Measurements from ENCODE around the gene IMPDH2. TPM values are rescaled to one million over a fixed set of nuclear protein-coding genes. Genes with fewer than 3 reads are reported as not detected.

IMPDH2 gene
- total RNA-seq, 2 experiments from 2014 or later: 186 to 229 TPM

- Mint-ChIP-seq H3K27me3 (no peaks in the 10 kb centered on the region), H3K9me3 (ENCODE audit: low read depth) (no peaks in the 10 kb centered on the region), H3K4me1 (peaks cover 30% of the 10 kb centered on the region), H3K36me3 (peaks cover 9% of the 10 kb centered on the region), H3K27ac (no peak overlapping the region), H3K4me3 (no peak overlapping the region)
- ATAC-seq (no peak), DNase-seq (no peak)
- CTCF ChIA-PET: interaction anchor here (0.9 to 3.5 kb wide), 3 partner anchors 9 to 17 kb away, joined by 3 to 16 read pairs (median 3); partner anchors contain the start of gene WDR6
Measured at GRCh38 chr3:48996640-48997039, 32.6 kb downstream of the IMPDH2 start.

GRCh38 chr3:48993834-48994233 is 35.4 kb downstream of the IMPDH2 start:
- no peak for DNase-seq
- H3K36me3 Mint-ChIP-seq: peaks cover 10% of the 10 kb centered on the region
- no peak overlapping the region for H3K4me3 Mint-ChIP-seq
- no peak for ATAC-seq
- H3K27ac Mint-ChIP-seq: peak overlapping the region; percentile 54
- peaks cover 46% of the 10 kb centered on the region for H3K4me1 Mint-ChIP-seq
- CTCF ChIA-PET: interaction anchor here (0.8 to 9.4 kb wide), 2 partner anchors 13 to 99 kb away, joined by 3 to 127 read pairs; partner anchors contain the start of gene WDR6
- no peaks in the 10 kb centered on the region for H3K27me3 Mint-ChIP-seq
- no peaks in the 10 kb centered on the region for H3K9me3 Mint-ChIP-seq (ENCODE audit: low read depth)

DNA sequence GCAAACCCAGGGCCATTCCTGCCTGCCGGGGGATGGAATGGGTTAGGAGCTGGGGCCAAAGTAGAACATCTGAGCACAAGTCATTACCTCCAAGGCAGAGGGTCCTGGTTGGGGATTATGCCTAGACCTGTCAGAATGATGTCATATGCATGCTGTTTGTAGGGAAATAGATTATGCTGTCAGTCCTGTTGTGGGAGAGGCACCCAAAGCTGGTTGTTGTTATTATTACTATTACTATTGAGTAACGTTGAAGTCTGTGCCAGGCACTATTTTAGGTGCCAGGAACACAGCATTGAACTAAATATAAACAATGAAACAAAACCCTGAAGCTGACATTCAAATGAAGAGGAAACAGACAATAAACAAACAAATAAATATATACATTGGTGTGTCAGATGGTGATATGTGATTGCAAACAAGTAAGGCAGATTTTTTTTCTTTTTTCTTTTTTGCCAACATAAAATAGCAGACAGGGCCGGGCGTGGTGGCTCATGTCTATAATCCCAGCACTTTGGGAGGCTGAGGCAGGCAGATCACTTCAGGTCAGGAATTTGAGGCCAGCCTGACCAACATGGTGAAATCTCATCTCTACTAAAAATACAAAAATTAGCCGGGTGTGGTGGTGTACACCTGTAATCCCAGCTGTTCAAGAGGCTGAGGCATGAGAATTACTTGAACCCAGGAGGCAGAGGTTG is 37.2 kb downstream of the IMPDH2 start:
- H3K27ac Mint-ChIP-seq: peak overlapping the region; percentile 79
- peaks cover 12% of the 10 kb centered on the region for H3K36me3 Mint-ChIP-seq
- H3K9me3 Mint-ChIP-seq (ENCODE audit: low read depth): no peaks in the 10 kb centered on the region

DNA sequence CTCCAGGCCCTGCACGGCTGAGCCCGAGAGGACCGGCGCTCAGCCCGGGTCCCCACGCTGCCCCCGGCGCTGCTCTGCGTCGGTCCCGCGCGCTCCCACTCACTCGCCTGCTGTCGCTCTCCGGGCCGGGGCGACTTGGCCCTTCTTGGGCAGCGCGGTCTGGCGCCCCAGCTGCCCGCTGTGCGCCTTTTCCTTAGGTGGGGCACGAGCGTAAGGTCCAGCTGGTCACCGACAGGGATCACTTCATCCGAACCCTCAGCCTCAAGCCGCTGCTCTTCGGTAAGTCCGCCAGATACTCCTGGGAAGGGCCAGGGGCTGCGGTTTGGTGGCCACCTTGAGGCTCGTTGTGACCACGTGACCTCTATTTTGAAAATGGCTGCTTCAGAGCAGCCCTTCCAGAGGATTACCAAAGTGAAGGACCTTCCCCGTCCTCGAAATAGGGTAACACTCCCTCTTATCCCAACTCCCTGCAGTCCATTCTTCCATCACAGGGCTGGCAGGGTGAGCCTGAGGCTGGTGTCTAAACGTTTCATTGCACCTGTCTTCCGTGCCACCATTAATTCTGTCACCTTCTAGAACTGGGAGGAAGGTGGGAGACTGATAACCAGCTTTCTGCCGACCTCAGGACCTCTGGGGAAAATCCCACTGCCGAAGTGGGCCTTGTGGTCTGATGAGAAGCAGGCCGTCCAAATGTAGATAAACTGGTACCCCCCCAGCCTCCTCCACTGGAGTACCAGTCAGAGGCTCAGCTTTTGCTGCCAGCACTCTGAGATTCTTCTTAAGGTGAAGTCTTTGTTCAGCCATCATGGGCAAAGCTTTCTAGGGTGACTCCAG is 38.3 kb downstream of the IMPDH2 start:
- ATAC-seq: peak; percentile 18
- CTCF ChIA-PET: interaction anchor here (1.0 to 9.4 kb wide), 9 partner anchors 11 to 349 kb away, joined by 3 to 127 read pairs (median 4); partner anchors contain the start of genes DALRD3, KLHDC8B, NDUFAF3 and USP4

More for the DNA sequence above, 37.2 kb downstream of the IMPDH2 start:
- no peak for DNase-seq
- H3K4me1 Mint-ChIP-seq: peaks cover 53% of the 10 kb centered on the region
- no peak for ATAC-seq
- H3K27me3 Mint-ChIP-seq: no peaks in the 10 kb centered on the region
- CTCF ChIA-PET: interaction anchor here (1.0 to 9.4 kb wide), 6 partner anchors 10 to 252 kb away, joined by 3 to 127 read pairs (median 4); partner anchors contain the start of genes DALRD3, KLHDC8B, NDUFAF3 and WDR6
- peak overlapping the region; percentile 94 for H3K4me3 Mint-ChIP-seq

GRCh38 chr3:48989796-48990635 is 39.2 kb downstream of the IMPDH2 start, which contains the start of gene P4HTM:
Gene P4HTM, plus strand, starts transcription at chr3:48990241. Its CDS starts 16 bp downstream, at chr3:48990257.
- Mint-ChIP-seq H3K4me1 (peaks cover 50% of the 10 kb centered on the region), H3K27me3 (no peaks in the 10 kb centered on the region), H3K9me3 (ENCODE audit: low read depth) (no peaks in the 10 kb centered on the region), H3K4me3 (peak within 1 kb of the TSS; percentile 97), H3K36me3 (peaks cover 10% of the 10 kb centered on the region), H3K27ac (peak within 1 kb of the TSS; percentile 93)
- CTCF ChIA-PET: interaction anchor here (0.8 to 9.4 kb wide), 12 partner anchors 8 to 350 kb away, joined by 3 to 127 read pairs (median 4); partner anchors contain the start of genes DALRD3, NDUFAF3, QRICH1 and USP4
- ATAC-seq (peak; percentile 81), DNase-seq (peak; percentile 91)

More for the DNA sequence above, 38.3 kb downstream of the IMPDH2 start:
- H3K36me3 Mint-ChIP-seq: peaks cover 12% of the 10 kb centered on the region
- H3K27me3 Mint-ChIP-seq: no peaks in the 10 kb centered on the region
- peaks cover 53% of the 10 kb centered on the region for H3K4me1 Mint-ChIP-seq
- H3K4me3 Mint-ChIP-seq: peak overlapping the region; percentile 94
- DNase-seq: peak; percentile 72
- H3K27ac Mint-ChIP-seq: peak overlapping the region; percentile 91
- H3K9me3 Mint-ChIP-seq (ENCODE audit: low read depth): no peaks in the 10 kb centered on the region

- no peak for ATAC-seq
- Mint-ChIP-seq H3K27ac (peak overlapping the region; percentile 93), H3K27me3 (no peaks in the 10 kb centered on the region), H3K36me3 (peaks cover 9% of the 10 kb centered on the region), H3K9me3 (ENCODE audit: low read depth) (no peaks in the 10 kb centered on the region), H3K4me3 (peak overlapping the region; percentile 97), H3K4me1 (peaks cover 45% of the 10 kb centered on the region)
- DNase-seq: no peak
- CTCF ChIA-PET: interaction anchor here (0.8 to 9.4 kb wide), 19 partner anchors 9 to 351 kb away, joined by 3 to 127 read pairs (median 4); partner anchors contain the start of genes DALRD3, NDUFAF3, QRICH1 and USP4
Measured at GRCh38 chr3:48989126-48989795, 39.9 kb downstream of the IMPDH2 start.

- Mint-ChIP-seq H3K27me3 (no peaks in the 10 kb centered on the region), H3K4me3 (no peak overlapping the region), H3K9me3 (ENCODE audit: low read depth) (no peaks in the 10 kb centered on the region), H3K4me1 (peaks cover 20% of the 10 kb centered on the region), H3K36me3 (peaks cover 22% of the 10 kb centered on the region), H3K27ac (no peak overlapping the region)
- DNase-seq: no peak
- ATAC-seq: no peak
- CTCF ChIA-PET: interaction anchor here (0.9 to 9.4 kb wide), 3 partner anchors 21 to 108 kb away, joined by 3 to 127 read pairs (median 88); partner anchors contain the start of genes DALRD3, NDUFAF3, QRICH1 and WDR6
Measured at GRCh38 chr3:48985831-48986376, 43.3 kb downstream of the IMPDH2 start.

DNA sequence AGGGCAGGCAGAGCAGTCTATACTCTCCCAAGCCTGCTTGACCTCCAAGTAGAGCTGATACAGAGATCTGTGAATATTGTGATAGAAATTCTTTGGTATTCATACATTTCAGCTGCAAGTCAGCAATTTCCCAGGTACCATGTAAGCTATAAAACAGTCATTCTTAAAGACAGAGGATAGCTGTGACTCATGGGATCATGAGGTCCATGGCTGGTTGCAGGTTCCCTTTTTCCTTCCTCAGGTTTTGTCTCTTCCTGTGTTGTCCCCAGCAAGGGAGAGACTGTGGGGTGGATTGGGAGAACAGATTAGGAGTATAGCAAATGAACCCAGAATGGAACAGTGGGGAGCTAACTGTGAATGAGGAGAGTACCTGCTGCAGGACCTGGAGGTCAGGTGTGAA is 44.5 kb downstream of the IMPDH2 start:
- H3K9me3 Mint-ChIP-seq (ENCODE audit: low read depth): no peaks in the 10 kb centered on the region
- no peaks in the 10 kb centered on the region for H3K27me3 Mint-ChIP-seq
- H3K36me3 Mint-ChIP-seq: peaks cover 29% of the 10 kb centered on the region
- H3K4me1 Mint-ChIP-seq: peaks cover 18% of the 10 kb centered on the region
- no peak overlapping the region for H3K27ac Mint-ChIP-seq
- ATAC-seq (no peak), DNase-seq (no peak)
- CTCF ChIA-PET: interaction anchor here (1.2 kb wide), 1 partner anchor 37 kb away, joined by 4 read pairs; the partner anchor contains the start of gene NDUFAF3
- no peak overlapping the region for H3K4me3 Mint-ChIP-seq

GRCh38 chr3:48983096-48983495 is 46.1 kb downstream of the IMPDH2 start:
- CTCF ChIA-PET: no interaction called here
- ATAC-seq: no peak
- H3K27me3 Mint-ChIP-seq: no peaks in the 10 kb centered on the region
- peaks cover 7% of the 10 kb centered on the region for H3K4me1 Mint-ChIP-seq
- DNase-seq: no peak
- no peak overlapping the region for H3K4me3 Mint-ChIP-seq
- no peak overlapping the region for H3K27ac Mint-ChIP-seq
- peaks cover 36% of the 10 kb centered on the region for H3K36me3 Mint-ChIP-seq
- no peaks in the 10 kb centered on the region for H3K9me3 Mint-ChIP-seq (ENCODE audit: low read depth)

- no peak overlapping the region for H3K4me3 Mint-ChIP-seq
- H3K4me1 Mint-ChIP-seq: peaks cover 3% of the 10 kb centered on the region
- peaks cover 36% of the 10 kb centered on the region for H3K36me3 Mint-ChIP-seq
- H3K27me3 Mint-ChIP-seq: no peaks in the 10 kb centered on the region
- H3K27ac Mint-ChIP-seq: no peak overlapping the region
- H3K9me3 Mint-ChIP-seq (ENCODE audit: low read depth): no peaks in the 10 kb centered on the region
- no peak for DNase-seq
- ATAC-seq: no peak
- CTCF ChIA-PET: interaction anchor here (1.0 kb wide), 1 partner anchor 25 kb away, joined by 4 read pairs; the partner anchor contains the start of gene WDR6
Measured at GRCh38 chr3:48982686-48983085, 46.5 kb downstream of the IMPDH2 start.

GRCh38 chr3:48982016-48982415 is 47.2 kb downstream of the IMPDH2 start:
- no peaks in the 10 kb centered on the region for H3K9me3 Mint-ChIP-seq (ENCODE audit: low read depth)
- H3K36me3 Mint-ChIP-seq: peaks cover 36% of the 10 kb centered on the region
- no peak for ATAC-seq
- H3K27ac Mint-ChIP-seq: no peak overlapping the region
- peaks cover 2% of the 10 kb centered on the region for H3K4me1 Mint-ChIP-seq
- CTCF ChIA-PET: interaction anchor here (1.0 kb wide), 1 partner anchor 25 kb away, joined by 4 read pairs; the partner anchor contains the start of gene WDR6
- no peaks in the 10 kb centered on the region for H3K27me3 Mint-ChIP-seq
- H3K4me3 Mint-ChIP-seq: no peak overlapping the region
- no peak for DNase-seq
